H1 (cell line): ENCODE results near the gene JUN. TPM values are rescaled to one million over a fixed set of nuclear protein-coding genes. Genes with fewer than 3 reads are reported as not detected.
A peak's percentile ranks its signal among the peaks of the same experiment; 100 is the strongest.

Experiments
- CTCF ChIA-PET: fragments of 300-600 bp; sonication (Branson Sonifier 250); formaldehyde crosslinking; loops from one replicate; lab custom pipeline; 2021; ENCODE audit not compliant: partially characterized antibody; lab: Charles Lee
- POLR2A ChIA-PET: fragments of 300-600 bp; sonication (Branson Sonifier 250); formaldehyde crosslinking; loops from one replicate; lab custom pipeline; 2021; ENCODE audit warnings: inconsistent platforms; ENCODE audit not compliant: partially characterized antibody; lab: Charles Lee
- DNase-seq, 2 experiments: peaks; one replicate each; pipeline versions ENCODE4 v3.0.0 to v3.0.0-alpha.2; 2010 to 2022; ENCODE audit warnings: low spot score in 2 of 2, low read depth in 1 of 2, mixed read lengths in 1 of 2
- FAIRE-seq: peaks from 2 replicates; lab custom pipeline; 2011; peaks lifted over from hg19 to GRCh38; lab: Jason Lieb, UNC
- H2AFZ ChIP-seq: 2 replicates; pipeline ENCODE4 v1.8.1; 2012; ENCODE audit warnings: low read length, inconsistent platforms
- H2AK5ac ChIP-seq: 2 replicates; pipeline ENCODE4 v1.6.1; 2013; ENCODE audit warnings: low read depth, low read length
- H2BK120ac ChIP-seq: replicated peaks from 2 replicates; pipeline ENCODE3; 2013; ENCODE audit warnings: low read depth, low read length, inconsistent platforms
- H2BK12ac ChIP-seq: 2 replicates; pipeline ENCODE4 v1.6.1; 2013; ENCODE audit warnings: low read depth, low read length
- H2BK15ac ChIP-seq: 2 replicates; pipeline ENCODE4 v1.6.1; 2013; ENCODE audit warnings: low read length
- H2BK20ac ChIP-seq: 2 replicates; pipeline ENCODE4 v1.6.1; 2013; ENCODE audit warnings: low read length
- H2BK5ac ChIP-seq: 2 replicates; pipeline ENCODE4 v1.6.1; 2013; ENCODE audit warnings: low read depth, low read length
- H3K14ac ChIP-seq: 2 replicates; pipeline ENCODE4 v1.6.1; 2013; ENCODE audit warnings: inconsistent platforms; ENCODE audit not compliant: insufficient read length
- H3K18ac ChIP-seq: 2 replicates; pipeline ENCODE4 v1.6.1; 2013; ENCODE audit warnings: low read length; ENCODE audit errors: extremely low read depth
- H3K23ac ChIP-seq: 2 replicates; pipeline ENCODE4 v1.6.1; 2013; ENCODE audit warnings: inconsistent platforms; ENCODE audit not compliant: insufficient read length
- H3K23me2 ChIP-seq: 2 replicates; pipeline ENCODE4 v1.6.1; 2013; ENCODE audit warnings: low read depth, low read length
- H3K27ac ChIP-seq: 2 replicates; pipeline ENCODE4 v1.6.1; 2011; ENCODE audit warnings: low read depth, low read length, inconsistent platforms
- H3K27me3 ChIP-seq, 4 experiments: replicated peaks in 1 of 4; 1 replicate in 1 of 4; 2 replicates in 3 of 4; pipeline versions ENCODE4 v1.6.1 to v1.8.1; 2011 to 2013; ENCODE audit warnings: low read length in 3 of 4, mild to moderate bottlenecking in 3 of 4, inconsistent platforms in 2 of 4, mixed read lengths in 2 of 4, moderate library complexity in 1 of 4; ENCODE audit not compliant: control insufficient read depth in 3 of 4, insufficient read depth in 3 of 4; ENCODE audit errors: extremely low read depth in 1 of 4
- H3K36me3 ChIP-seq, 4 experiments: 2 replicates each; pipeline versions ENCODE4 v1.6.1 to v1.8.1; 2011 to 2013; ENCODE audit warnings: mild to moderate bottlenecking in 4 of 4, low read length in 3 of 4, moderate library complexity in 2 of 4, control low read depth in 1 of 4, inconsistent platforms in 1 of 4; ENCODE audit not compliant: insufficient read depth in 4 of 4, control insufficient read depth in 2 of 4
- H3K4ac ChIP-seq: replicated peaks from 2 replicates; pipeline ENCODE3; 2013; ENCODE audit warnings: low read length, low read depth, mixed read lengths, inconsistent platforms; ENCODE audit not compliant: insufficient read length
- H3K4me1 ChIP-seq, 4 experiments: replicated peaks in 1 of 4; 1 replicate in 1 of 4; 2 replicates in 3 of 4; pipeline versions ENCODE4 v1.6.1 to v1.8.1; 2011 to 2013; ENCODE audit warnings: low read length in 3 of 4, inconsistent platforms in 2 of 4, mixed read lengths in 1 of 4; ENCODE audit not compliant: insufficient read depth in 4 of 4, control insufficient read depth in 3 of 4
- H3K4me2 ChIP-seq, 2 experiments: 2 replicates each; pipeline versions ENCODE4 v1.6.1 to v1.8.1; 2011 to 2013; ENCODE audit warnings: low read depth in 2 of 2, low read length in 2 of 2, control low read depth in 1 of 2, inconsistent platforms in 1 of 2, mild to moderate bottlenecking in 1 of 2; ENCODE audit not compliant: insufficient read depth in 1 of 2
- H3K4me3 ChIP-seq, 4 experiments: fragments of 200-600, 300-600 bp in 1 of 4; sonication (generic), shearing (Covaris generic), sonication (Bioruptor Twin) in 1 of 4; 2 replicates each; pipeline versions ENCODE4 v1.5.1 to v1.8.1; 2011 to 2016; ENCODE audit warnings: low read length in 4 of 4, low read depth in 3 of 4, control low read depth in 2 of 4, inconsistent platforms in 2 of 4, mild to moderate bottlenecking in 2 of 4, mixed read lengths in 1 of 4, moderate library complexity in 1 of 4; ENCODE audit not compliant: insufficient read depth in 2 of 4; ENCODE audit errors: extremely low read depth in 1 of 4
- H3K56ac ChIP-seq: replicated peaks from 2 replicates; pipeline ENCODE3; 2013; ENCODE audit warnings: low read depth, mild to moderate bottlenecking, mixed read lengths, low read length, inconsistent platforms; ENCODE audit not compliant: insufficient read length
- H3K79me1 ChIP-seq: 2 replicates; pipeline ENCODE4 v1.6.1; 2013; ENCODE audit warnings: low read depth, low read length, control low read depth
- H3K79me2 ChIP-seq, 2 experiments: 2 replicates each; pipeline versions ENCODE4 v1.6.1 to v1.8.1; 2012 to 2013; ENCODE audit warnings: low read length in 2 of 2, mild to moderate bottlenecking in 2 of 2, inconsistent platforms in 1 of 2; ENCODE audit not compliant: insufficient read depth in 2 of 2, control insufficient read depth in 1 of 2
- H3K9ac ChIP-seq, 4 experiments: replicated peaks in 1 of 4; 1 replicate in 1 of 4; 2 replicates in 3 of 4; pipeline versions ENCODE4 v1.6.1 to v1.8.1; 2011 to 2013; ENCODE audit warnings: low read depth in 3 of 4, low read length in 3 of 4, control low read depth in 2 of 4, mild to moderate bottlenecking in 2 of 4, moderate library complexity in 2 of 4, inconsistent platforms in 1 of 4; ENCODE audit errors: extremely low read depth in 1 of 4
- H3K9me3 ChIP-seq, 2 experiments: 2 replicates each; pipeline versions ENCODE4 v1.6.1 to v1.8.1; 2012 to 2013; ENCODE audit warnings: mild to moderate bottlenecking in 2 of 2, moderate library complexity in 2 of 2, control low read depth in 1 of 2, inconsistent platforms in 1 of 2, low read depth in 1 of 2, low read length in 1 of 2, mixed read lengths in 1 of 2; ENCODE audit not compliant: insufficient read depth in 2 of 2
- H4K20me1 ChIP-seq, 2 experiments: replicated peaks in 1 of 2; 2 replicates each; pipeline versions ENCODE3 to v1.8.1; 2011 to 2013; ENCODE audit warnings: inconsistent platforms in 2 of 2, low read length in 2 of 2, mild to moderate bottlenecking in 1 of 2; ENCODE audit not compliant: insufficient read depth in 2 of 2, control insufficient read depth in 1 of 2
- H4K5ac ChIP-seq: 2 replicates; pipeline ENCODE4 v1.6.1; 2013; ENCODE audit warnings: low read length, low read depth, mixed read lengths, inconsistent platforms; ENCODE audit not compliant: insufficient read length
- H4K8ac ChIP-seq: 2 replicates; pipeline ENCODE4 v1.8.0; 2013; ENCODE audit warnings: mild to moderate bottlenecking, moderate library complexity, low read length, inconsistent platforms; ENCODE audit not compliant: insufficient read depth; ENCODE audit errors: extremely low read depth
- H4K91ac ChIP-seq: replicated peaks from 2 replicates; pipeline ENCODE3; 2013; ENCODE audit warnings: low read length, mixed read lengths, inconsistent platforms; ENCODE audit not compliant: insufficient read length
- BCL11A ChIP-seq, 2 experiments: IDR thresholded peaks; one replicate each; pipeline ENCODE4 v1.6.1; 2011; ENCODE audit warnings: low read depth in 2 of 2, low read length in 2 of 2, mild to moderate bottlenecking in 2 of 2
- CEBPB ChIP-seq: IDR thresholded peaks from 2 replicates; pipeline ENCODE4 v1.6.1; 2012; ENCODE audit warnings: low read depth, low read length
- FOSL1 ChIP-seq: IDR thresholded peaks from 2 replicates; pipeline ENCODE4 v1.6.1; 2011; ENCODE audit warnings: mild to moderate bottlenecking, low read depth, low read length, moderate library complexity; ENCODE audit not compliant: insufficient read depth
- GABPA ChIP-seq: IDR thresholded peaks from 2 replicates; pipeline ENCODE4 v1.6.1; 2011; ENCODE audit warnings: mild to moderate bottlenecking, low read length, moderate library complexity, borderline replicate concordance; ENCODE audit not compliant: insufficient read depth
- NANOG ChIP-seq: IDR thresholded peaks from 2 replicates; pipeline ENCODE4 v1.6.1; 2011; ENCODE audit warnings: low read length, low read depth, mild to moderate bottlenecking, inconsistent platforms; ENCODE audit not compliant: insufficient read depth, poor library complexity, severe bottlenecking
- NRF1 ChIP-seq: IDR thresholded peaks from 2 replicates; pipeline ENCODE4 v1.6.1; 2011; ENCODE audit warnings: mild to moderate bottlenecking, low read depth, low read length, improper control_type of control experiment
- POLR2AphosphoS5 ChIP-seq: IDR thresholded peaks from 2 replicates; pipeline ENCODE4 v1.6.1; 2011; ENCODE audit warnings: low read depth, low read length
- RAD21 ChIP-seq, 2 experiments: IDR thresholded peaks in 1 of 2; conservative IDR thresholded peaks in 1 of 2; 2 replicates each; pipeline ENCODE4 v1.6.1; 2011; ENCODE audit warnings: low read depth in 2 of 2, low read length in 2 of 2, improper control_type of control experiment in 1 of 2, inconsistent platforms in 1 of 2, mild to moderate bottlenecking in 1 of 2, moderate library complexity in 1 of 2
- RFX5 ChIP-seq: IDR thresholded peaks from 2 replicates; pipeline ENCODE4 v1.6.1; 2011; ENCODE audit warnings: low read depth, low read length, improper control_type of control experiment, borderline replicate concordance
- SAP30 ChIP-seq: fragments of 300-600 bp; sonication (generic); IDR thresholded peaks from 2 replicates; pipeline ENCODE4 v1.7.1; 2012; ENCODE audit warnings: low read length, moderate library complexity, mild to moderate bottlenecking, inconsistent platforms; ENCODE audit not compliant: insufficient read depth, insufficient replicate concordance
- SIN3A ChIP-seq, 2 experiments: IDR thresholded peaks in 1 of 2; conservative IDR thresholded peaks in 1 of 2; 2 replicates each; pipeline ENCODE4 v1.6.1; 2011 to 2012; ENCODE audit warnings: low read length in 2 of 2, improper control_type of control experiment in 1 of 2, low read depth in 1 of 2, mild to moderate bottlenecking in 1 of 2
- SIX5 ChIP-seq: IDR thresholded peaks from 2 replicates; pipeline ENCODE4 v1.6.1; 2011; ENCODE audit warnings: mild to moderate bottlenecking, low read depth, low read length
- SP4 ChIP-seq: IDR thresholded peaks from 2 replicates; pipeline ENCODE4 v1.6.1; 2012; ENCODE audit warnings: low read length, inconsistent platforms
- TCF12 ChIP-seq: IDR thresholded peaks from 2 replicates; pipeline ENCODE4 v1.6.1; 2011; ENCODE audit warnings: low read depth, mild to moderate bottlenecking, low read length
- polyA plus RNA-seq, 7 experiments: library from polyadenylated mRNA; depleted of rRNA in 3 of 7; stranded (reverse) in 5 of 7; unstranded in 2 of 7; fragments of >200 nt in 5 of 7; fragments of 200-250 nt in 2 of 7; gene quantifications; 1 replicate in 5 of 7; 2 replicates in 1 of 7; 4 replicates in 1 of 7; pipeline versions ENCODE4 v1.2.1 to v1.2.3, GENCODE V29; 2011 to 2013; ENCODE audit warnings: missing spikeins in 2 of 7, mixed read lengths in 2 of 7
- total RNA-seq: library from RNA; stranded (reverse); fragmentation: NEBNext Ultra II Directional; extraction: Animal tissue kit (Norgen Biotek cat#: 25700); gene quantifications from 2 replicates; pipeline ENCODE4 v1.2.1, GENCODE V29; 2021

The JUN gene
- total and polyA plus RNA-seq, 2 of the 8 experiments (the other 6 are each of a cell fraction or from before 2014, with no cell fraction given), result 4.4 to 10.9 TPM

DNA sequence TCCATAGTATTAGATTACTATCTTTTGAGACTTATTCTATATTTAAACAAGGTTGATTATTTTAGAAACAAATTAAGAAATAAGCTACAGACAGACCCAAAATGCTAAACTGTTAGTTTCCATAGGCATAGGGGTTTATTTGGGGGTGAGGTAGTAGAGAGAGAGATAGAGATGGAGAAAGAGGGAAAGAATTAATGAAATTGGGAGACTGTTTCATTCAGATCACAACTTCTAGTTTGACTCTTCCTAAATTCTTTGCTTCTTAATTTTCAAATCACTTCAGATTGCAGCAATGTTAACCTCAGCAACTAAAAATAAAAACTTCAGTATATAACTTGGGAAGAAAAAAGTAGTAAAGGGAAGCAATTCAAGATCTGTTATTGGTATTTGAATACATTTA, 3.4 kb downstream of the JUN start:
- Histone ChIP-seq H2AK5ac (no peak overlapping the region), H2BK120ac (no peak overlapping the region), H3K14ac (no peak overlapping the region), H3K27ac (no peak overlapping the region), H3K27me3 (peaks cover 7 to 34% (median 22%) of the 10 kb centered on the region in 4 experiments; a peak in 6 of 7 replicates), H3K23me2 (peaks cover 30% of the 10 kb centered on the region), H3K4ac (no peak overlapping the region), H2AFZ (no peak overlapping the region), H3K9ac (no peak overlapping the region), H3K23ac (no peak overlapping the region), H4K8ac (no peak overlapping the region), H3K9me3 (no peaks in the 10 kb centered on the region), H3K79me2 (peaks cover 0 to 8% of the 10 kb centered on the region in 2 experiments; a peak in 1 of 4 replicates), H2BK15ac (no peak overlapping the region), H3K18ac (no peak overlapping the region), H4K91ac (no peak overlapping the region), H3K4me1 (peaks cover 0 to 11% (median 1%) of the 10 kb centered on the region in 4 experiments; a peak in 5 of 7 replicates), H4K20me1 (peaks cover 0 to 12% of the 10 kb centered on the region in 2 experiments), H4K5ac (no peak overlapping the region), H2BK20ac (no peak overlapping the region), H3K4me3 (peak overlapping the region in 1 of 4 experiments; percentile 71; a peak in 1 of 8 replicates), H3K36me3 (no peaks in the 10 kb centered on the region), H3K4me2 (no peak overlapping the region), H3K79me1 (no peaks in the 10 kb centered on the region; the same call in 1 of the 2 replicates), H2BK12ac (no peak overlapping the region), H2BK5ac (no peak overlapping the region), H3K56ac (no peak overlapping the region)
- no peak for DNase-seq
- ChIA-PET CTCF (interaction anchor here (2.3 to 3.0 kb wide), 2 partner anchors 11 to 919 kb away, joined by 8 to 12 read pairs; no protein-coding TSS in a partner anchor), POLR2A (no interaction called here)
- FAIRE-seq, result no peak
- TF ChIP-seq NRF1 (no peak), NANOG (no peak), SIN3A (conservative IDR thresholded peaks at IDR 0.05 in 1 of 2, IDR thresholded peaks at IDR 0.05 in 1 of 2; ENCODE audit: low read depth in 1 of 2, low read length in 2 of 2) (no peak), TCF12 (no peak), BCL11A (IDR thresholded peaks at IDR 0.05; ENCODE audit: low read depth in 2 of 2, low read length in 2 of 2) (no peak), POLR2AphosphoS5 (no peak), FOSL1 (no peak), SAP30 (no peak), GABPA (no peak), SIX5 (no peak), SP4 (no peak), RAD21 (IDR thresholded peaks at IDR 0.05 in 1 of 2, conservative IDR thresholded peaks at IDR 0.05 in 1 of 2; ENCODE audit: low read depth in 2 of 2, low read length in 2 of 2) (no peak), CEBPB (no peak), RFX5 (no peak)
